ENCODE data around the gene P4HTM. TPM values are rescaled to one million over a fixed set of nuclear protein-coding genes. Genes with fewer than 3 reads are reported as not detected.
A peak's percentile ranks its signal among the peaks of the same experiment; 100 is the strongest.
"Not testable (repeated sequence)": the region's sequence is repeated elsewhere in the genome, so short reads cannot be mapped to it uniquely, and the experiment has no call there.

Gene P4HTM
- total RNA-seq, 1 donor from 2014 or later, result 25.0 TPM

DNA sequence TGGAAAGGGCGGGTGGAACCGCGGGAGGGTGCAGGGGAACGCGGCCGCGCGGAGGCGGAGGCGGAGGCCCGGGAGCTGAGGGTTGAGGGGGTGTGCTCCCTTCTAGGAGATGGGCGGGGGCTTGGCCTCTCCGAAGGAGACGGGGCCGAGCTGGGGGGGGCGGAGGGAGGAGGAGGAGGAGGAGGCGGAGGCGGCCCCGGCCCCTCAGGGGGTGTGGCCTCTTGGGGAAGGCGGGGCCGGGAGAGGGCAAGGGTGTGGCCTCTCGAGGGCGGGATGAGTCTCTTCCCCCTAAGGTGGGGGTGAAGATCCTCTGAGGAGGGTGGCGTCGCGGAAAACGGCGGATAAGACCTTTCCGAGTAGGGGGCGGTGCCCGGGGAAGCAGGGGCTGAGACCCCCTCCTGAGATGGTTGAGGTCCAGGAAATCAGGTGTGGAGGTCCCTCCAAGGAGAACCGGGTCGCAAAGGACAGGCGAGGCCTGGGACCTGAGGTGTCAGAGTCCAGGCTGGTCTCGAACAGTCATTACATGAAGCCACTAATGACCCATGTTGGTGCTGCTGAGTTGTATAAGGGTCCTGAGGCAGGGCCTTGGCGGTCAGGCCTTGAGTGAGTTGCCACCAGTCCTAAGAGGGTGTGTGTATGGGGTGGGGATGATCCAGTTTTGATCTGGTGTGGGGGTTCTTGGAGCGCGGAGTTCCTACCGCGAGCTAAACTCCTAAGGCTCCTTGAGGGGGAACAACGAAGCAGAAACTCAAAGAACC, 17.9 kb downstream of the P4HTM start:
- Mint-ChIP-seq H3K9me3 (ENCODE audit: unreplicated experiment) (no peaks in the 10 kb centered on the region), H3K27me3 (ENCODE audit: low read depth, unreplicated experiment) (no peaks in the 10 kb centered on the region), H3K4me1 (ENCODE audit: low read depth, unreplicated experiment) (peaks cover 8% of the 10 kb centered on the region), H3K27ac (ENCODE audit: unreplicated experiment) (peak overlapping the region; percentile 99), H3K36me3 (ENCODE audit: low read depth, unreplicated experiment) (peaks cover 13% of the 10 kb centered on the region), H3K4me3 (ENCODE audit: unreplicated experiment) (peak overlapping the region; percentile 97)
- Histone ChIP-seq H2AFZ (ENCODE audit: low read depth, low read length) (peak overlapping the region; percentile 91), H3K4me1 (ENCODE audit: insufficient read depth, low read length) (peaks cover 16% of the 10 kb centered on the region), H3K9me3 (ENCODE audit: insufficient read depth, low read depth, low read length) (no peaks in the 10 kb centered on the region), H3K36me3 (ENCODE audit: insufficient read depth, low read length) (peaks cover 10% of the 10 kb centered on the region), H3K79me2 (ENCODE audit: insufficient read depth, low read length) (peaks cover 66% of the 10 kb centered on the region), H3K27me3 (ENCODE audit: insufficient read depth, low read length) (no peaks in the 10 kb centered on the region), H3K27ac (ENCODE audit: low read depth, low read length) (peak overlapping the region; percentile 98), H4K20me1 (ENCODE audit: insufficient read depth, low read length) (peaks cover 43% of the 10 kb centered on the region), H3K4me2 (ENCODE audit: low read length) (peak overlapping the region; percentile 98), H3K4me3 (ENCODE audit: insufficient read depth, low read depth, low read length) (peak overlapping the region; percentile 80), H3K9ac (ENCODE audit: low read length) (peak overlapping the region; percentile 99)
- peak; percentile 57 for DNase-seq (ENCODE audit: low read depth)
- TF ChIP-seq EZH2 (IDR thresholded peaks at IDR 0.05; ENCODE audit: insufficient read depth, low read length), result no peak
- TF ChIP-seq, protein P1, sequence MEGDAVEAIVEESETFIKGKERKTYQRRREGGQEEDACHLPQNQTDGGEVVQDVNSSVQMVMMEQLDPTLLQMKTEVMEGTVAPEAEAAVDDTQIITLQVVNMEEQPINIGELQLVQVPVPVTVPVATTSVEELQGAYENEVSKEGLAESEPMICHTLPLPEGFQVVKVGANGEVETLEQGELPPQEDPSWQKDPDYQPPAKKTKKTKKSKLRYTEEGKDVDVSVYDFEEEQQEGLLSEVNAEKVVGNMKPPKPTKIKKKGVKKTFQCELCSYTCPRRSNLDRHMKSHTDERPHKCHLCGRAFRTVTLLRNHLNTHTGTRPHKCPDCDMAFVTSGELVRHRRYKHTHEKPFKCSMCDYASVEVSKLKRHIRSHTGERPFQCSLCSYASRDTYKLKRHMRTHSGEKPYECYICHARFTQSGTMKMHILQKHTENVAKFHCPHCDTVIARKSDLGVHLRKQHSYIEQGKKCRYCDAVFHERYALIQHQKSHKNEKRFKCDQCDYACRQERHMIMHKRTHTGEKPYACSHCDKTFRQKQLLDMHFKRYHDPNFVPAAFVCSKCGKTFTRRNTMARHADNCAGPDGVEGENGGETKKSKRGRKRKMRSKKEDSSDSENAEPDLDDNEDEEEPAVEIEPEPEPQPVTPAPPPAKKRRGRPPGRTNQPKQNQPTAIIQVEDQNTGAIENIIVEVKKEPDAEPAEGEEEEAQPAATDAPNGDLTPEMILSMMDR (IDR thresholded peaks at IDR 0.05; ENCODE audit: insufficient read depth, low read depth, low read length), result no peak
- no peak for FAIRE-seq

DNA sequence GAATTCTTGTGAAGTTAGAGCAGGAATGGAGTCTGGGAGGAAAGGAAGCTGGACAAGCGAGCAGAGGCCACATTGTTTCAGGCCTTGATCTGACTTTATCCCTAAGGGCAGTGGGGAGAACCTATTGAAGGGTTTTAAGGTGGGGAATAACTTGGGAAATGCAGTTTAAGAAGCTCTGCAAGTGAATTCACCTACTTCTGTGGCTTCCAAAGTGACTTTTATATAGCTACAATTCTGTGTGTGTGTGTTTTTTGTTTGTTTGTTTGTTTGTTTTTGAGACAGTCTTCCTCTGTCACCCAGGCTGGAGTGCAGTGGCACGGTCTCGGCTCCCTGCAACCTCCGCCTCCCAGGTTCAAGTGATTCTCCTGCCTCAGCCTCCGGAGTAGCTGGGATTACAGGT, 18.6 kb downstream of the P4HTM start:
- Mint-ChIP-seq H3K4me3 (ENCODE audit: unreplicated experiment) (peak overlapping the region; percentile 97), H3K36me3 (ENCODE audit: low read depth, unreplicated experiment) (peaks cover 13% of the 10 kb centered on the region), H3K27ac (ENCODE audit: unreplicated experiment) (peak overlapping the region; percentile 86)
- H3K27ac ChIP-seq (ENCODE audit: low read depth, low read length), result peak overlapping the region; percentile 17
- peaks cover 73% of the 10 kb centered on the region for H3K79me2 ChIP-seq (ENCODE audit: insufficient read depth, low read length)
- not testable (repeated sequence) for H3K9me3 Mint-ChIP-seq (ENCODE audit: unreplicated experiment); H3K27me3 ChIP-seq (ENCODE audit: insufficient read depth, low read length); H3K9me3 ChIP-seq (ENCODE audit: insufficient read depth, low read depth, low read length); H2AFZ ChIP-seq (ENCODE audit: low read depth, low read length); DNase-seq (ENCODE audit: low read depth); H3K4me1 Mint-ChIP-seq (ENCODE audit: low read depth, unreplicated experiment); H3K27me3 Mint-ChIP-seq (ENCODE audit: low read depth, unreplicated experiment); FAIRE-seq
- H3K9ac ChIP-seq (ENCODE audit: low read length), result peak overlapping the region; percentile 99
- H3K4me3 ChIP-seq (ENCODE audit: insufficient read depth, low read depth, low read length), result peak overlapping the region; percentile 80
- peak overlapping the region; percentile 98 for H3K4me2 ChIP-seq (ENCODE audit: low read length)
- peaks cover 11% of the 10 kb centered on the region for H3K36me3 ChIP-seq (ENCODE audit: insufficient read depth, low read length)
- H4K20me1 ChIP-seq (ENCODE audit: insufficient read depth, low read length), result peaks cover 50% of the 10 kb centered on the region
- H3K4me1 ChIP-seq (ENCODE audit: insufficient read depth, low read length), result peaks cover 16% of the 10 kb centered on the region

DNA sequence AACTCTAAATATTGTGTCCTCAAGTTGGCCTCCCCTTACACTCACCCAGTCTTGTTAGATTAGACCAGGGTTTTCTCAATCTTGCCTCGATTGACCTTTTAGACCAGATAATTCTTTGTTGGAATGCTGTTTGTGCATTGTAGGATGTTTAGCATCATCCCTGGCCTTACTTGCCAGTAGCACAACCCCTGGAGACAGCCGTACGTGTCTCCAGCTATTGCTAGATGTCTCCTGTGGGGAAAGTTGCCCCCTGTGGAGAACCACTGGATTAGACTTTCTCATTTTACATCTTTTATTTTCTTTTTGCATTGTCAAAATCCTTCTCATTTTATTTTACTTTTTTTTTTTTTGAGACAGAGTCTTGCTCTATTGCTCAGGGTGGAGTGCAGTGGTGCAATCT, 19.4 kb downstream of the P4HTM start:
- Histone ChIP-seq H3K36me3 (ENCODE audit: insufficient read depth, low read length) (peaks cover 11% of the 10 kb centered on the region), H3K4me1 (ENCODE audit: insufficient read depth, low read length) (peaks cover 16% of the 10 kb centered on the region), H3K27ac (ENCODE audit: low read depth, low read length) (no peak overlapping the region), H3K9ac (ENCODE audit: low read length) (no peak overlapping the region), H3K4me2 (ENCODE audit: low read length) (peak overlapping the region; percentile 35), H3K4me3 (ENCODE audit: insufficient read depth, low read depth, low read length) (no peak overlapping the region), H4K20me1 (ENCODE audit: insufficient read depth, low read length) (peaks cover 57% of the 10 kb centered on the region), H3K9me3 (ENCODE audit: insufficient read depth, low read depth, low read length) (no peaks in the 10 kb centered on the region), H2AFZ (ENCODE audit: low read depth, low read length) (no peak overlapping the region), H3K79me2 (ENCODE audit: insufficient read depth, low read length) (peaks cover 79% of the 10 kb centered on the region), H3K27me3 (ENCODE audit: insufficient read depth, low read length) (no peaks in the 10 kb centered on the region)
- H3K27me3 Mint-ChIP-seq (ENCODE audit: low read depth, unreplicated experiment), result no peaks in the 10 kb centered on the region
- no peaks in the 10 kb centered on the region for H3K9me3 Mint-ChIP-seq (ENCODE audit: unreplicated experiment)
- peaks cover 13% of the 10 kb centered on the region for H3K36me3 Mint-ChIP-seq (ENCODE audit: low read depth, unreplicated experiment)
- DNase-seq (ENCODE audit: low read depth) (no peak), FAIRE-seq (no peak)
- H3K4me3 Mint-ChIP-seq (ENCODE audit: unreplicated experiment), result no peak overlapping the region
- TF ChIP-seq, protein P1 (IDR thresholded peaks at IDR 0.05; ENCODE audit: insufficient read depth, low read depth, low read length), result no peak
- no peak for TF ChIP-seq EZH2 (IDR thresholded peaks at IDR 0.05; ENCODE audit: insufficient read depth, low read length)
- no peak overlapping the region for H3K27ac Mint-ChIP-seq (ENCODE audit: unreplicated experiment)
- peaks cover 8% of the 10 kb centered on the region for H3K4me1 Mint-ChIP-seq (ENCODE audit: low read depth, unreplicated experiment)
